SU-DHL-6 (cell line): ENCODE data around the gene CACNB2.

Experiments used
- H2AFZ ChIP-seq: fragments of 200-600 bp; sonication (generic); 2 replicates; pipeline ENCODE4 v1.6.1; 2014; ENCODE audit warnings: low read depth, mild to moderate bottlenecking, moderate library complexity, mixed read lengths, antibody characterized with exemption, low read length; ENCODE audit not compliant: severe bottlenecking
- H3F3A ChIP-seq: fragments of 200-600 bp; shearing (Covaris generic); 2 replicates; pipeline ENCODE4 v1.6.0; 2016; ENCODE audit warnings: antibody characterized with exemption, mild to moderate bottlenecking; ENCODE audit not compliant: insufficient read depth
- H3K27ac ChIP-seq: fragments of 200-600 bp; sonication (generic); 2 replicates; pipeline ENCODE4 v1.5.1; 2016; ENCODE audit warnings: low read depth, mild to moderate bottlenecking, low read length, moderate library complexity, mixed read lengths
- H3K27me3 ChIP-seq: fragments of 200-600 bp; sonication (generic), shearing (Covaris generic); 2 replicates; pipeline ENCODE4 v1.6.0; 2014; ENCODE audit warnings: mild to moderate bottlenecking, low read length
- H3K36me3 ChIP-seq: fragments of 200-600 bp; sonication (generic); 2 replicates; pipeline ENCODE4 v1.6.1; 2014; ENCODE audit warnings: mild to moderate bottlenecking, low read length, mixed read lengths
- H3K4me2 ChIP-seq: fragments of 300-600, 200-600 bp; shearing (Covaris generic), sonication (generic); 2 replicates; pipeline ENCODE4 v1.6.0; 2014; ENCODE audit warnings: low read length, low read depth, mild to moderate bottlenecking; ENCODE audit not compliant: poor library complexity, severe bottlenecking
- H3K4me3 ChIP-seq: fragments of 200-600 bp; sonication (generic); 2 replicates; pipeline ENCODE4 v1.5.1; 2014; ENCODE audit warnings: antibody characterized with exemption, low read length, mild to moderate bottlenecking, mixed read lengths; ENCODE audit not compliant: insufficient read depth, poor library complexity, severe bottlenecking
- H3K79me2 ChIP-seq: fragments of 200-600 bp; sonication (generic); 2 replicates; pipeline ENCODE4 v1.6.1; 2014; ENCODE audit warnings: mild to moderate bottlenecking, low read length, moderate library complexity; ENCODE audit not compliant: insufficient read depth
- H3K9ac ChIP-seq: fragments of 200-600 bp; sonication (generic); 2 replicates; pipeline ENCODE4 v1.7.0; 2014; ENCODE audit warnings: mild to moderate bottlenecking, low read length
- H3K9me2 ChIP-seq: fragments of 200-600 bp; sonication (generic); replicated peaks from 2 replicates; pipeline ENCODE4 v1.6.1; 2014; ENCODE audit warnings: low read length; ENCODE audit not compliant: insufficient read depth
- H3K9me3 ChIP-seq: fragments of 200-600 bp; sonication (generic); 2 replicates; pipeline ENCODE4 v1.6.1; 2014; ENCODE audit warnings: low read length, mixed read lengths; ENCODE audit not compliant: insufficient read depth
- H4K20me1 ChIP-seq: fragments of 200-600 bp; sonication (generic); 2 replicates; pipeline ENCODE4 v1.6.1; 2014; ENCODE audit warnings: low read depth, mild to moderate bottlenecking, antibody characterized with exemption, low read length, moderate library complexity, mixed read lengths
- CTCF ChIP-seq: fragments of 200-600 bp; sonication (generic); IDR thresholded peaks from one replicate; pipeline ENCODE4 v1.5.1; 2017; ENCODE audit warnings: antibody characterized with exemption, mild to moderate bottlenecking, low read length, moderate library complexity; ENCODE audit not compliant: insufficient read depth, poor library complexity, severe bottlenecking
- EZH2phosphoT487 ChIP-seq: fragments of 200-600 bp; sonication (generic), shearing (Covaris generic); conservative IDR thresholded peaks from 2 replicates; pipeline ENCODE4 v1.6.1; 2018; ENCODE audit warnings: mild to moderate bottlenecking, antibody characterized with exemption, low read length, moderate library complexity, mixed read lengths

The CACNB2 gene

GRCh38 chr10:18402853-18403252, 262.6 kb downstream of the CACNB2 start:
- H2AFZ ChIP-seq, result no peak overlapping the region
- H3K4me3 ChIP-seq, result no peak overlapping the region
- H3K4me2 ChIP-seq, result no peak overlapping the region
- no peak overlapping the region for H3K9ac ChIP-seq
- no peaks in the 10 kb centered on the region for H3F3A ChIP-seq
- no peaks in the 10 kb centered on the region for H3K9me2 ChIP-seq
- no peaks in the 10 kb centered on the region for H3K36me3 ChIP-seq
- H3K79me2 ChIP-seq, result no peaks in the 10 kb centered on the region
- H3K9me3 ChIP-seq, result no peaks in the 10 kb centered on the region
- no peak overlapping the region for H3K27ac ChIP-seq
- H3K27me3 ChIP-seq, result no peaks in the 10 kb centered on the region
- no peaks in the 10 kb centered on the region for H4K20me1 ChIP-seq
- no peak for TF ChIP-seq CTCF
- TF ChIP-seq EZH2phosphoT487, result no peak

DNA sequence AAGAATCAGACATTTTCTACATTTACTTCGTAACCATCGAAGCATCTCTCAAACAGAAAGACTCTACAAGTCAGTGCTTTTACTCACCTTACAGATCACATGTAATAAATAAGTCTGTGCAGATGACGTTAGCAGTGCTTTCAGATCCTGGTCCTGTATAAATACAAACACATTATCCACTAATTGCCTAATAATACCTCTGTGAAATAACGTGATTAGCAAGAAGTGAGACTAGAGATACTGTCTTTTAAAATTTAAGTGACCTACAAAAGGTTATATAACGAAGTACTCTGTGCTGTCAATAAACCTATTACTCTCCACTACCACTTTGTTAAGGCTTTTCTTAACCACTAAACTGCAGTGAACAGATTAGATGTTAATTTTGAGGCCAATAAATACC, 264.3 kb downstream of the CACNB2 start:
- Histone ChIP-seq H3K27me3 (no peaks in the 10 kb centered on the region), H3K27ac (no peak overlapping the region), H3K4me2 (no peak overlapping the region), H4K20me1 (no peaks in the 10 kb centered on the region), H3K9me3 (no peaks in the 10 kb centered on the region), H2AFZ (no peak overlapping the region), H3K9me2 (no peaks in the 10 kb centered on the region), H3F3A (no peaks in the 10 kb centered on the region), H3K36me3 (no peaks in the 10 kb centered on the region), H3K4me3 (no peak overlapping the region), H3K9ac (no peak overlapping the region), H3K79me2 (no peaks in the 10 kb centered on the region)
- TF ChIP-seq EZH2phosphoT487 (no peak), CTCF (no peak)

DNA sequence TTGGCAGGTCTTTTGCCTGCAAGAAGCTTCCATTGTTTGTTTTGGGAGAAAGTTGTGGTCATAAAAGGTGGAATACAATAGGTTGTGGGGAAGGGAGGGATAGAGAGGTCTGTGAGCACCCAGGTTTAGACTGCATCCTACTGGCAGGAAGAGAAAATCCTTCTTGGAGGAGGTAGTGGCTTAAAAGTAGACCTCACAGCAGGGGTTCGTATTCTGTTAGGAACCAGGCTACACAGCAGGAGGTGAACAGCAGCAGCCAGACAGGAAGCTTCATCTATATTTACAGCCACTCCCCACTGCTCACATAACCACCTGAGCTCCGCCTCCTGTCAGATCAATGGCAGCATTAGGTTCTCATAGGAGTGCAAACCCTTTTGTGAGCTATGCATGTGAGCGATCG, 265.9 kb downstream of the CACNB2 start:
- H3K4me3 ChIP-seq, result no peak overlapping the region
- no peaks in the 10 kb centered on the region for H3F3A ChIP-seq
- H3K4me2 ChIP-seq, result no peak overlapping the region
- H3K36me3 ChIP-seq, result no peaks in the 10 kb centered on the region
- H3K9ac ChIP-seq, result no peak overlapping the region
- no peaks in the 10 kb centered on the region for H3K79me2 ChIP-seq
- H3K9me3 ChIP-seq, result no peaks in the 10 kb centered on the region
- TF ChIP-seq EZH2phosphoT487, result no peak
- no peak for TF ChIP-seq CTCF
- H3K9me2 ChIP-seq, result no peaks in the 10 kb centered on the region
- H3K27ac ChIP-seq, result no peak overlapping the region
- no peak overlapping the region for H2AFZ ChIP-seq
- H4K20me1 ChIP-seq, result no peaks in the 10 kb centered on the region
- no peaks in the 10 kb centered on the region for H3K27me3 ChIP-seq
